Caco-2 (cell line): Measurements from ENCODE around the gene GLRX2. TPM values are rescaled to one million over a fixed set of nuclear protein-coding genes. Genes with fewer than 3 reads are reported as not detected.

Source experiments
- BruUV-seq: library from RNA; stranded (reverse); fragments of 400-500 nt; replicated peaks from 2 replicates; lab custom pipeline; 2021; lab: Mats Ljungman, UMichigan
- CTCF ChIA-PET: fragments of 300-600 bp; sonication (Branson Sonifier 250); formaldehyde crosslinking; loops from one replicate; lab custom pipeline; 2022; ENCODE audit warnings: antibody characterized with exemption; lab: Charles Lee
- POLR2A ChIA-PET: fragments of 300-600 bp; sonication (Branson Sonifier 250); formaldehyde crosslinking; loops from one replicate; lab custom pipeline; 2022; ENCODE audit warnings: antibody characterized with exemption; lab: Charles Lee
- DNase-seq, 2 experiments: peaks; one replicate each; pipeline versions ENCODE4 v3.0.0 to v3.0.0-alpha.2; 2020 to 2022
- H3K27me3 ChIP-seq: replicated peaks from 2 replicates; pipeline ENCODE4 v1.6.0; 2011; ENCODE audit warnings: low read length; ENCODE audit not compliant: control insufficient read depth, insufficient read depth
- H3K36me3 ChIP-seq: 2 replicates; pipeline ENCODE4 v1.5.1; 2011; ENCODE audit warnings: low read length; ENCODE audit not compliant: control insufficient read depth, insufficient read depth
- H3K4me1 ChIP-seq: fragments of 250-450 bp; sonication (Bioruptor Pico); 2 replicates; pipeline ENCODE4 v1.5.1; 2020; ENCODE audit warnings: mild to moderate bottlenecking
- H3K4me3 ChIP-seq: 2 replicates; pipeline ENCODE4 v1.5.1; 2011; ENCODE audit warnings: low read depth, mild to moderate bottlenecking, control low read depth, low read length
- H3K9me3 ChIP-seq: fragments of 250-450 bp; sonication (Bioruptor Pico); 2 replicates; pipeline ENCODE4 v1.5.1; 2020; ENCODE audit warnings: mild to moderate bottlenecking, moderate library complexity
- H3K27ac Mint-ChIP-seq: one replicate; pipeline ENCODE4 v1.8.0; 2022; ENCODE audit warnings: mixed read lengths; ENCODE audit not compliant: unreplicated experiment
- H3K27me3 Mint-ChIP-seq: one replicate; pipeline ENCODE4 v1.8.0; 2022; ENCODE audit warnings: mixed read lengths; ENCODE audit not compliant: insufficient read depth, unreplicated experiment
- H3K36me3 Mint-ChIP-seq: one replicate; pipeline ENCODE4 v1.8.0; 2022; ENCODE audit warnings: mild to moderate bottlenecking, mixed read lengths; ENCODE audit not compliant: insufficient read depth, unreplicated experiment
- H3K4me1 Mint-ChIP-seq: one replicate; pipeline ENCODE4 v1.8.0; 2022; ENCODE audit warnings: low read depth, mixed read lengths; ENCODE audit not compliant: unreplicated experiment
- H3K4me3 Mint-ChIP-seq: one replicate; pipeline ENCODE4 v1.8.0; 2022; ENCODE audit warnings: mild to moderate bottlenecking, moderate library complexity, mixed read lengths; ENCODE audit not compliant: unreplicated experiment
- H3K9me3 Mint-ChIP-seq: one replicate; pipeline ENCODE4 v1.8.0; 2022; ENCODE audit warnings: mixed read lengths; ENCODE audit not compliant: unreplicated experiment
- CTCF ChIP-seq, 2 experiments: fragments of 200-600 bp in 1 of 2; IDR thresholded peaks; 1 replicate in 1 of 2; 2 replicates in 1 of 2; pipeline versions ENCODE4 v1.5.1 to v1.8.0; 2011 to 2022; ENCODE audit warnings: antibody characterized with exemption in 1 of 2, control low read depth in 1 of 2, inconsistent platforms in 1 of 2, low read depth in 1 of 2, low read length in 1 of 2, mild to moderate bottlenecking in 1 of 2, moderate library complexity in 1 of 2; ENCODE audit not compliant: insufficient read depth in 1 of 2, severe bottlenecking in 1 of 2, unreplicated experiment in 1 of 2
- intact Hi-C: fragments of 100-400 bp; cut with micrococcal nuclease; formaldehyde crosslinking; loops from one replicate; pipeline ENCODE4 v1.10.0; 2022; ENCODE audit not compliant: unreplicated experiment
- total RNA-seq: library from RNA; stranded (reverse); gene quantifications from 2 replicates; pipeline ENCODE4 v1.2.3, GENCODE V29; 2022

The GLRX2 gene
- total RNA-seq, 1 experiment from 2014 or later, result 20.7 TPM

GRCh38 chr1:193087893-193088292 is 17.3 kb downstream of the GLRX2 start:
- intact Hi-C loops, result no loop called here
- H3K9me3 Mint-ChIP-seq, result no peaks in the 10 kb centered on the region
- H3K36me3 Mint-ChIP-seq, result peaks cover 22% of the 10 kb centered on the region
- no peaks in the 10 kb centered on the region for H3K36me3 ChIP-seq
- H3K27ac Mint-ChIP-seq, result no peak overlapping the region
- H3K4me3 ChIP-seq, result no peak overlapping the region
- no peaks in the 10 kb centered on the region for H3K27me3 Mint-ChIP-seq
- POLR2A ChIA-PET, result no interaction called here
- H3K4me1 ChIP-seq, result no peaks in the 10 kb centered on the region
- no peak for DNase-seq
- no TSS peak for BruUV-seq
- TF ChIP-seq CTCF (IDR thresholded peaks at IDR 0.05; ENCODE audit: insufficient read depth in 1 of 2, low read depth in 1 of 2, low read length in 1 of 2, severe bottlenecking in 1 of 2, unreplicated experiment in 1 of 2), result no peak
- H3K9me3 ChIP-seq, result no peaks in the 10 kb centered on the region
- CTCF ChIA-PET, result no interaction called here
- no peaks in the 10 kb centered on the region for H3K4me1 Mint-ChIP-seq
- H3K4me3 Mint-ChIP-seq, result no peak overlapping the region
- H3K27me3 ChIP-seq, result no peaks in the 10 kb centered on the region

GRCh38 chr1:193086342-193086741 is 18.9 kb downstream of the GLRX2 start:
- H3K9me3 ChIP-seq, result no peaks in the 10 kb centered on the region
- CTCF ChIA-PET, result no interaction called here
- Mint-ChIP-seq H3K27me3 (no peaks in the 10 kb centered on the region), H3K27ac (no peak overlapping the region), H3K9me3 (no peaks in the 10 kb centered on the region), H3K4me1 (no peaks in the 10 kb centered on the region), H3K4me3 (no peak overlapping the region), H3K36me3 (peaks cover 26% of the 10 kb centered on the region)
- intact Hi-C loops, result no loop called here
- no peak overlapping the region for H3K4me3 ChIP-seq
- POLR2A ChIA-PET, result no interaction called here
- DNase-seq, result no peak
- H3K27me3 ChIP-seq, result no peaks in the 10 kb centered on the region
- no peaks in the 10 kb centered on the region for H3K36me3 ChIP-seq
- no TSS peak for BruUV-seq
- no peaks in the 10 kb centered on the region for H3K4me1 ChIP-seq
- no peak for TF ChIP-seq CTCF (IDR thresholded peaks at IDR 0.05; ENCODE audit: insufficient read depth in 1 of 2, low read depth in 1 of 2, low read length in 1 of 2, severe bottlenecking in 1 of 2, unreplicated experiment in 1 of 2)

- DNase-seq, result no peak
- H3K27ac Mint-ChIP-seq, result no peak overlapping the region
- no peak overlapping the region for H3K4me3 ChIP-seq
- TF ChIP-seq CTCF (IDR thresholded peaks at IDR 0.05; ENCODE audit: insufficient read depth in 1 of 2, low read depth in 1 of 2, low read length in 1 of 2, severe bottlenecking in 1 of 2, unreplicated experiment in 1 of 2), result no peak
- H3K27me3 Mint-ChIP-seq, result no peaks in the 10 kb centered on the region
- H3K9me3 ChIP-seq, result no peaks in the 10 kb centered on the region
- no peaks in the 10 kb centered on the region for H3K4me1 Mint-ChIP-seq
- intact Hi-C loops, result no loop called here
- H3K27me3 ChIP-seq, result no peaks in the 10 kb centered on the region
- no peaks in the 10 kb centered on the region for H3K36me3 ChIP-seq
- BruUV-seq, result no TSS peak
- H3K4me1 ChIP-seq, result no peaks in the 10 kb centered on the region
- H3K4me3 Mint-ChIP-seq, result no peak overlapping the region
- ChIA-PET CTCF (no interaction called here), POLR2A (no interaction called here)
- no peaks in the 10 kb centered on the region for H3K9me3 Mint-ChIP-seq
- H3K36me3 Mint-ChIP-seq, result peaks cover 26% of the 10 kb centered on the region
Observed at GRCh38 chr1:193085263-193085662, 20.0 kb downstream of the GLRX2 start.
